GM18511 (cell line): ENCODE data around the gene ARID4B.
"Not testable (repeated sequence)": the region's sequence is repeated elsewhere in the genome, so short reads cannot be mapped to it uniquely, and the experiment has no call there.

Source experiments
- ATAC-seq: cut with Tn5 transposase; IDR thresholded peaks from one replicate; pipeline ENCODE4 v1.9.1; 2021; ENCODE audit warnings: mild to moderate bottlenecking, moderate library complexity; ENCODE audit not compliant: unreplicated experiment

ARID4B gene

DNA sequence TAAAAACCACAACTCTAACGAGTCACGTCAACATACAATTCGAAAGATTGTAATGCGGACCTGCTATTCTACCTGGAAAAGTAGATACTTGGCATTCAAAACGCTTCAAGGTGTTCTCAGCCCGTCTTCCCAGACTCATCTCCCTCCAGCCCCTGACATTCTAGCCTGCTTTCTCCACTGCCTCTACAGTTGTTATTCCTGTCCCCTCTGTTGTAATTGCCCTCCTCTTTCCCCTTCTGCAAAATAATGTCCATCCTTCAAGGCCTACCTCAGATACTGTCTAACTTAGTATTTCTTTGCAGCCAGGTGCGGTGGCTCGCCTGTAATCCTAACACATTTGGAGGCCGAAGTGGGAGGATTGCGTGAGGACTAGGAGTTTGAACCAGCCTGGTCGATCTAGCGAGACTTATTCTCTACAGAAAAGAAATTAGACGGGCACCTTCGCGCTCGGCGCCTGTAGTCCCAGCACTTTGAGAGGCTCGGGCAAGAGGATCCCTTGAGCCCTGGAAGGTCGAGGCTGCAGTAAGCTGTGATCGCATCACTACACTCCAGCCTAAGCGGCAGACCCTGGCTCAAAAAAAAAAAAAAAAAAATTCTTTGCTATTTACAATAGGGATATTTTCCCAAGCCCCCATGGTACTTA lies 166.2 kb downstream of the ARID4B start:
- no peak for ATAC-seq

DNA sequence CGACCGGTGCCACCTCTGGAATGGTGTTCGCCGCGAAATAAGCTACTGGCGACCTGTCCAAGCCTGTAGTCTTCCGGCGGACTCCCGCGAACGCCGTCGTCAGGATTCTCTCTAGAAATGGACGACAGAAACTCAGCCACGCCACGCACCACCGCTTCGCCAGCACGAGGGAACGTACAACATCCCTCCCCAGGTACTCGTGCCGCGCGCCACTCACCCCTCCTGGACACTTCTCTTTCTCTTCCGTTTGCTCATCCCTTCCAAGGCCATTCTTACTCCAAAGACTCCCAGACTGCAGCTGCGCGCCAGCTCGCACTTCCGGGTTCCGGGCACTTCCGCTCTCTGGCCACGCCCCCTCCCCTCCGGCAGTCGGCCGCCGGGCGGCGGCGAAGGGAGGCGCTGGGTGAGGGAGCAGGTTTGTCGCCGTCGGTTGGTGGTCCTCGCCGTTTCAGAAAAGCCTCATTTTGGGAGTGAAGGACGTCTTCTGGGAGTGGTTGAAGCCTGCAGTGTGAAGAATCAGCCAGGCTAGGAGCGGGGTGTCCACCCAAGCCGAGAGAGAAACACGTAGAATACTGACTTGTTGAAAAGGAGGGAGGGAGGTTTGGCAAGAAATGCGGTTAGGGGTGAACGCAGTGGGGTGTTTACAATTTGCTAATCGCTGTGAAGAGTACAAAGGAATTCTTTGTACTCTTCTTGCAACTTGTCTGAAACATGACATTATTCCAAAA lies 166.9 kb downstream of the ARID4B start, which contains the start of gene RBM34:
TSS of gene RBM34 (minus strand) at position 294 of the 728 bp plus-strand sequence. CDS start at position 270, 24 bp downstream.
- peak; percentile 95 for ATAC-seq

DNA sequence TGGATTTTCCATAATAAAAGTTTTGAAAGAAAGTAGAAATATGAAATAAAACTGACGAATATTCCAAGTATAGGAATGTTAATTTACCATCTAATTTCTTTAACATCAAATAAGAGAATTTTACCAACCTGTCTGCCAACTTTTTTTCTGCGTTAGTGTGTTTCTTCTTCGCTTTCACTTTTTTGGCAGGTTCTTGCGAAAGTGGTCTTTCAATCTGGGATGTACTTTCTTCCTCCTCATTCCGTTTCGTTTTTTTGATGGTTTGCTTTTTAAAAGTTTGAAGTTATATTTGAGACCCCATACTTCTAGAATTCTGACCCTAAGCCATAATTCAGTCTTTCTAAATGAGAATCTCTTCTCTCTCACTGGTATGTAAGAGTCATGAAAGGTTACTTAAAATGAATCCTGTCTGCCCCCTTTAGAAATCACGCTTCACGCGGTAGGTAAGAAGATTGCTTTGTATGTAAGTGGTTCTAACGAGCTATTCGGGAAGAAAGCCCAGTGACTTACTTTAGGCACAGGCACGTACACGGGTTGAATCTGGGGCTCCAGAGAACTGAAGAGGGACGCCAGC lies 167.5 kb downstream of the ARID4B start:
- peak; percentile 44 for ATAC-seq

DNA sequence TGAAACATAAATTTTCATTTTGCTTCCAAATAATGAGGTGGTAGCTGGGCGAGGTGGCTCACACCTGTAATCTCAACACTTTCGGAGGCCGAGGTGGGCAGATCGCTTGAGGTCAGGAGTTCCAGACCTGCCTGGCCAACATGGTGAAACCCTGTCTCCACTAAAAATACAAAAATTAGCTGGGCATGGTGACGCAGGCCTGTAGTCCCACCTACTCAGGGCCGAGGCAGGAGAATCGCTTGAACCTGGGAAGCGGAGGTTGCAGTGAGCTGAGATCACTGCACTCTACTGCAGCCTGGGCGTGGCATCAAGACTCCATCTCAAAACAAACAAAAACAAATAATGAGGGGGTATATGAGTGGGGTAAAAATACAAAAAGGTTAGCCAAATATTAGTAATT lies 168.0 kb downstream of the ARID4B start:
- not testable (repeated sequence) for ATAC-seq

DNA sequence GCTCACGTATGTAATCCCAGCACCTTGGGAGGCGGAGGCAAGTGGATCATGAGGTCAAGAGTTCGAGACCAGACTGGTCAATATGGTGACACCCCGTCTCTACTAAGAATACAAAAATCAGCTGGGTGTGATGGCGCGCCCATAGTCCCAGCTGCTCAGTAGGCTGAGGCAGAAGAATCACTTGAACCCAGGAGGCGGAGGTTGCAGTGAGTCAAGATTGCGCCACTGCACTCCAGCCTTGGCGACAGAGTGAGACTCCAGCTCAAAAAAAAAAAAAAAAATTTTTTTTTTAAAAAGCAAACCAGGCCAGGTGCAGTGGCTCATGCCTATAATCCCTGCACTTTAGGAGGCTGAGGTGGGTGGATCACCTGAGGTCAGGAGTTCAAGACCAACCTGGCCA lies 168.7 kb downstream of the ARID4B start:
- not testable (repeated sequence) for ATAC-seq

DNA sequence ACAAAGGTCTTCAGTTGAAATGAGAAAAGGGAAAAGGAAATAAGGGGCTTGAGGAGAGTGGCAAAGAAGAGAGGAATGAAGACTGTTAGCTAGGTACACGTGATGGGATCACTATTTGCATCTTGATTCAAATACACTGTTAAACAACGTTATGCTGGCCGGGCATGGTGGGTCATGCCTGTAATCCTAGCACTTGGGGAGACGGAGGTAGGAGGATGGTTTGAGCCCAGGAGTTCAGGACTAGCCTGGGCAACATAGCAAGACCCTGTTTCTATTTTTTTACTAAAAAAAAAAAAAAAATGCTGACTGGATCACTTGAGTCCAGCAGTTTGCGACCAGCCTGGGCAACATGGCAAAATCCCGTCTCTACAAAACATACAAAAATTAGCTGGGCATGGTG lies 169.3 kb downstream of the ARID4B start:
- no peak for ATAC-seq

DNA sequence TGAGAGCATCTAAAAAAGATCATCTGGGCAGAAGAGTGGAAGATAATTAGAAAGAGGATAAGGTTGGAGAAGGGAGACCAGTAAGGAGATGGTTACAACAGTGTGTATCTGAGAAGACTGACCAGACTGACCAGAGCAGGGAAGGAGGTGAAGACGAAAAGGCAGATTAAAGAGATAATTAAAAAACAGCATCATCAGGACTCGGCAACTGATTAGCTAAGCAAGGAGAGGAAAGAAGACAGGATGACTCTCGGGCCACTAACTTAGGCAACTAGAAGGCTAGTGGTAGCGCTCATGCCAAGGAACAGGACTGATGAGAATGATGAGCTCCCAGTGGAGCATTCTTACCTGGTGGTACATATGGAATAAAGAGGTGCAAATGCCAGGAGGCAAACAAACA lies 170.8 kb downstream of the ARID4B start:
- ATAC-seq = no peak

DNA sequence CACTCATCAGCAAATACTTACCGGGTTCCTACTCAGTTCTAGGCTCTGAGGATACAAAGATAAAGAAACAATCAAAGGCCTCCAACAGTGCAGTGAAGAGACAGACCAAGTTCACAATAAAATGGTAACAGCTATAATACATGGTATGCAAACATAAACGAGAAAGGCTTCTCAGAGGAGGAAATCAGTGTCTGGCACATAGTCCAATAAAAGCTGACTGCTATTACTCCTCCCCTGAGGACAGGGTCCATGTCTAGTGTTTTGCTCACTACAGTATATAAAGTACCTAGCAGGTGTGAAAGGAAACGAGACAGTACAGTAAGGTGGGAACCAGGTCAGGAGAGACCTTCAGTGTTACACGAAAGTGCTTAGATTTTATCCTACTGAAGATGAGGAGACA lies 171.2 kb downstream of the ARID4B start:
- ATAC-seq = no peak

DNA sequence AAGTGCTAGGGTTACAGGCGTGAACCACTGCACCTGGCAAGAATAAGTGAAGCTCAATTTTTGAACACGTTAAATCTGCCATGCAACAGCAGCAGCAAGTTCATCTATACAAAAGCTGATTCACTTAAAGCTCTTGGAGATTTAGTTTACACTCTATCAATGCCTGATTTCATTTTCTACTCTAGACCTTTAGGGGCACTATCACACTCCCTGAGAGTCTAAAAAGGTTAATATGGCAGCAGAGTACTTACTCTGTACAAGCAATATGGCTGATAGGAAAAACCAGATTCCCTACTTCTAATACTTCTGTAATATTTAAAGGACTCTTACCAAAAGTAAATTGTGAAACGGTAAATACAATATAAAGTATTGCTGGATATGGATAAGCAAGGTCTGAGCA lies 171.7 kb downstream of the ARID4B start:
- ATAC-seq = no peak

DNA sequence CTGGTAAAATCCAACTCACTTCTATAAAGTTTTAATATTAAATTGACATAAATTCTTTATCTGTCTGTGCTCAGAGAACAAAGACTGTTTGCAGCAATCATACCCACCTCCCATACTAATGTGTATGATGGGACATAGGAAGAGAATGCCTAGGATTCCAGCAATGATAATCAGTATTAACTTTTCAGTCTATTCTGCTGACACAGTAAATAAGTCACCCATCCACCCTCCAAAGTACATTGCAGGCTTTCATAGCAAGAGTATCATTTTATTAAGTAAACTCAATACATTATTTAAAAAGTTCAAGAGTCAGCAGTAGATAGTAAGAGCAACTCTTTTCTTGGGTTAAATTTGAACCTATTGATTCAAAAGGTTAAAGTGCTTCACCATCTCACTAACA lies 175.7 kb downstream of the ARID4B start:
- no peak for ATAC-seq

DNA sequence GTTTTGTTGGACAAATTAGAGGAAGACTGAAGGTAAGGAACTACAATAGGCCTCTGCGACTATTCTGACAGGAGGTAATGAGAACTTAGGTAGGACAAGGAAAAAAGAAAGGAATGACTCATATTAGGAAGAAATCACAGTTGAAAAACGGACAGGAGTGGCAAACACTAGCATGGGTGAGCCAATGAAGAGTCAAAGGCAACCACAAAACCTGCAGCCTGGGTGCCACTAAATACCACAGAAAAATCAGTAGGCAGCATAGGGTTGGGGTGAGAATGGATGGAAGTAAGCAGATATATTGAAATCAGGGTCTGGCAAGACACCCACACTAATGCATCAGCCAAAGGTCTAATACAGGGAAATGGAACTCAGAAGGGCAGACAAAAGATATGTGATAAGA lies 176.9 kb downstream of the ARID4B start:
- ATAC-seq = no peak

DNA sequence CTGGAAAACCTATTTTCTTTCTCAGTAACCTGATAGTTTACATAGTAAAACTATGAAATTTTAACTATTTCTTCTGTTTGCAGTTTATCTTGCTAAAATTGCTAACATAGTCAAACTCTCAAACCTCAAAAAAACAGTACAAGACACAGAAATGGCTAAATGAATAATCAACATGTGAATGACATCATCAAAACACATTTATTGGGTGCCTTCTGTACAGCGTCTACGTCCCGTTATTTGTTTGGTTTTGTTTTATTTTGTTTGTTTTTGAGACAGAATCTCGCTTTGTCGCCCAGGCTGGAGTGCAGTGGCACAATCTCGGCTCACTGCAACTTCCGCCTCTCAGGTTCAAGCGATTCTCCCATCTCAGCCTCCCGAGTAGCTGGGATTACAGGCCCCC lies 178.2 kb downstream of the ARID4B start:
- ATAC-seq = no peak

DNA sequence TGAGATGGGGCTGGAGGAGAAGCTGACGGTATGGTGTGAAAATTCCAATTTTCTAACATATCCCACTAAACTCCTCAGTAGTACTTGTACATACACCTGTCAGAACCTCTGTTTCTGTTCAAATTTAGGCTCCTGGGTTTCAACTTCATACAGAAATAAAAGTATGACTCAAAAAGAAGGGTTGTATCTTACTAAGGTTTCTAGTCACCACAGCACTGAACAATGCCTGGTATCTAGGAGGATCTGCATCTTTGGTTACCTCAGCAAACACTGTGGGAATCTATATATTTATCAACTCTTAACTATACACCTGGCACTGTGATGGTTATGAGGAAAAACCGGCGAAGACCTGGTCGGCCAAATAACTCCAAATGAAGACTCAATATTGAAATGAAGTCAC lies 180.7 kb downstream of the ARID4B start:
- ATAC-seq = no peak

DNA sequence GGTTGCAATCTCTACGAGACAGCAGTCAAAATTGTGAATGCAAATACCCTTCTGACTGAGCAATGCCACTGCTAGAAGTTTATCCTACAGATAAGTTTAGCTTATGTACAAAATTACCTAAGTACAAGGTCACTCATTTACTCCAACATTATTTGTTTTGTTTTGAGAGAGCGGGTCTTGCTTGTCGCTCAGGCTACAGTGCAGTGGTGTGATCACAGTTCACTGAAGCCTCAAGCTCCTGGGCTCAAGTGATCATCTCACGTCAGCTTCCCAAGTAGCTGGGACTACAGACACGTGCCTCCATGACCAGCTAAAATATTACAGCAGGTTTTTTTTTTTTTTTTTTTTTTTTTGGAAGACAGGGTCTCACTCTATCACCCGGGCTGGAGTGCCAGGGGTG lies 182.3 kb downstream of the ARID4B start:
- no peak for ATAC-seq

DNA sequence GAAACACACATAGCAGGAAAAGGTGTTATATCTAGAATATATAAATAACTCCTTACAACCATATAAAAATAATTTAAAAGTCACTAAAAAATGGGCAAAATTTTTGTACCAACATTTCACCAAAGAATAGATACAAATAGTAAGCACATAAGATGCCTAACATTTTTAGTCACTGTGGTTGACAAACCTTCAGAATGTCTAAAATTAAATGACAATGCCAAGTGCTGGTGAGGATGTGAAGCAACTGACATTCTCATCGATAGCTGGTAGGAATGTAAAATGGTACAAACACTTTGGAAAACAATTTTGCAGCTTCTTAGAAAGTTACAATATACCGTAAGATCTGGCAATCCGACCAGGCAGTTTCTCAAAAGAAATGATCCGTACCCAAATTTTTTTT lies 185.0 kb downstream of the ARID4B start:
- ATAC-seq = no peak

DNA sequence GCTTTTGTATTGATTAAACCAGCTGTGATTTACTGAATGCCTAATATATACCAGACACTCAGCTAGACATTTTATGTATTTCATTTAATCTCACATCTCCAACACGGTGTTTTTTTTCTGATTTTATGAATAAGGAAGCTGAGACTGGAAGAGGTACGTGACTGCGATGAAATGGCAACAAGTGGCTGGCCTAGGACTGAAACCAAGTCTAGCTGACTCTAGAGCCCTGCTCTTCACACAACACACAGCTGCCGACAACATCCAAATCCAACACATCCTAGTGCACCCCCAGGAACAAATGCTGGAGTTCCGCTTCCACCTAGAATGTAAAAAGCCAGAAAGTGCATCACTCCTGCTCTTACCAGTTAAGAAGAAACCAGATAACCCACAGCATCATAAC lies 188.7 kb downstream of the ARID4B start:
- ATAC-seq = no peak

DNA sequence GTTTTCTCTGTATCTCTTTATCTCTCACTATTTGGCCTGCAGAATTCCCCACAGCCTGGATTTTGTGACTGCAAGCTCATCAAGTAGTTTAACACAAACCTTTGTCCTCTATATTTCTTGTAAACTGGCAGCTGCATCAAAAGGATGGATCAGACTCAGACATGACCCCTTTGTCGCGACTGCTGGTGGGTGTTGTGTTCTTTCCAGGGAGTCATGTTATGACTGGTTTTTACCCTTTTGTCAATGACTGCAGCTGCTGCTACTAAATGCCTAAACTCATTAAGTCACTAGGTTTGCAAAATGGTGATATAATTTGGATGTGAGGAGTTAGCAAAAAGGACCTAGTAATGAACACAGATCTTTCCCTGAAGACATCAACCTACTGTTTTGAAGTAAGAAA lies 189.2 kb downstream of the ARID4B start:
- ATAC-seq = no peak

DNA sequence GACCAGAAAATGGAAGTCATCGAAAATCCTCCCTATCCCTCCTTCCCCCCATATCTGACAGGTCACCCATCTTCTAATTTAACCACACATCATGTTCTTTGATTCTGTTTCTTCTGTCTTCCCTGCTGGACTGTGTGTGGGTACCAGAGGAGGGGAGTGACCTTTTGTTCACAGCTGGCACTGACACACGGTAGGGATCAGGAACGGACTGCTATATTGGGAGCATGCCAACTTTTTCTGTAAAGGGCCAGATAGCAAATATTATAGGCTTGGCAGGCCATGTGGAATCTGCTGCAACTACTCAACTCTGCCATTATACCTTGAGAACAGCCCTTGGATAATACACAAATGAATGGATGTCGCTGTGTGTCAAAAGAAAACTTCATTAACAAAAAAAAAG lies 191.9 kb downstream of the ARID4B start:
- ATAC-seq = no peak

DNA sequence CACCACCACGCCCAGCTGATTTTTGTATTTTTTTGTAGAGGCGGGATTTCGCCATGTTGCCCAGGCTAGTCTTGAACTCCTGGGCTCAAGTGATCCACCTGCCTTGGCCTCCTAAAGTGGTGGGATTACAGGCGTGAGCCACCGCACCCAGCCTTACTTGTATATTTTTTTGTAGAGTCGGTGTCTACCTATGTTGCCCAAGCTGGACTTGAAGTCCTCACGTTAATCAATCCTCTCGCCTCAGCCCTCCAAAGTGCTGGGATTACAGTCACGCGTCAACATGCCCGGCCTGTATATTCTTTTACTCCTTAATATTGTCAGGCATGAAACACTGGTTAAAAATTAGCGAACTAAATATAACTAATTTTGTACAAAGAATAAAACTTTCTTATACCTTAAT lies 193.8 kb downstream of the ARID4B start:
- ATAC-seq = no peak

DNA sequence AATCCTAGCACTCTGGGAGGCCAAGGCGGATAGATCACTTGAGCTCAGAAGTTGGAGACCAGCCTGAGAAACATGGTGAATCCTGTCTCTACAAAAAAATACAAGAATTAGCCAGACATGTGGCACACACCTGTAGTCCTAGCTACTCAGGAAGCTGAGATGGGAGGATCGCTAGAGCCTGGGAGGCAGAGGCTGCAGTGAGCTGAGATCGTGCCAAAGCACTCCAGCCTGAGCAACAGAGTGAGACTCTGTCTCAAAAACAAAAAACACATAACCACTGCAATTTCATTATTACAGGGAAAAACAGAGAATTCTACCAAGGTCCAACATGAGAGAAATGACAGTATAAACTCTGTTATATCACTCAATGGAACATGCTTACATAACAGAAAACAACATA lies 194.9 kb downstream of the ARID4B start:
- ATAC-seq = no peak

DNA sequence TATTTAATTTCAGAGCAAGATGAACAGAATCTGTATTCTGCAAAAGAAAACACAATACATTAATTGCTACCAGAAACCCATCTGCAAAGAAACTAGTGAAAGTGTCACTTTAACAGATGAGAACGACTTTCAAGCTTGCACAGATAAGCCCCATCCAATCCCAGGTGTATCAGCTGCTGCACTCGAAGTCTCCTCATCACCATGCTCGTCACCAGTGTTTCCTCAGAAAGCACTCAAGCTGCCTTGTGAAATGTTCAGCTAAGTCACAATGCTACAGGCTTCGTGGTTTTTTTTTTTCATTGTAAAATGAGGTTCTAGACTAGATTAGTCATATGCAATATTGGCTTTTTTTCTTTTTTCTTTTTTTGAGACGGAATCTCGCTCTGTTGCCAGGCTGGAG lies 196.0 kb downstream of the ARID4B start:
- no peak for ATAC-seq

DNA sequence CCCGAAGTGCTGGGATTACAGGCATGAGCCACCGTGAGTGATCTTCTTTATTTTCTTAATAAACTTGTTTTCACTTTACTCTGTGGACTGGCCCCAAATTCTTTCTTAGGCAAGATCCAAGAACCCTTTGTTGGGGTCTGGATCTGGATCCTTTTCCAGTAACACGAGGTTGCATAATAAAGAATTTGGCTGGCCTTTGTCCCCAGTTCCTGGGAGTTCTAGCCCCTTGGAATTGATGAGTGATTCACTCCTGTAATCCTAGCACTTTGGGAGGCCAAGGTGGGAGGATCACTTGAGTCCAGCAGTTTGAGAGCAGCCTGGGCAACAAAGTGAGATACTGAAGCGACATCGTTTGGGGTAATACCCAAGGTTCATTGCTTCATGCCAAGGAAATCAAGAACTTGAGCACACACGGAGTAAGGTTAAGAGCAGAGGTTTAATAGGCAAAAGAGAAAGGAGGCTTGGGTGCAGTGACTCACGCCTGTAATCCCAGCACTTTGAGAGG lies 197.2 kb downstream of the ARID4B start:
- no peak for ATAC-seq
